ENCODE measurements around the gene INPP5A. TPM values are rescaled to one million over a fixed set of nuclear protein-coding genes. Genes with fewer than 3 reads are reported as not detected.
"Not testable (repeated sequence)": the region's sequence is repeated elsewhere in the genome, so short reads cannot be mapped to it uniquely, and the experiment has no call there.

INPP5A gene
- total RNA-seq, 2 donors from 2014 or later = 11.0 to 14.9 TPM

DNA sequence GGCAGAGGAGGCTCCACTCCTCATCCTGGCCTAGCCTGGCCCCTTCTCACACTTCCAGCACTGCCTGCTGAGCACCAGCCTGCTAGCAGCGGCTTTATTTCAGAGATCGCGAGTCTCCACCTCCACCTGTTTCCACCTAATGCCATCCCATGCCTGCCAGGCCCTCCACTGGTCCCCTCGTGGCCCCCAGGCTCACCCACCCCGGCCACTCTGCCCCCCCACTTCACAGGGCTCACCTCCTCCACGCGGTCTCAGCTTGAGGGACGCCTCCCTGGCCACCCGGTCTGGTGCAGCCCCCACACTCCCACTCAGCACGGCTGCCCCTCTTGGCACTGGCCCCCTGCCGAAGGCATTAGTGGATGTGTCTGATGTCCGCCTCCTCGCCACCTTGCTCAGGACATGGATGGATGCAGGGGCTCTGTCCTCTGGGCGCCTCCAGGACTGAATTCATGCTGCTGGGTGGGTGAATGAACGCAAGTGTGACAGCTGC lies 252.1 kb downstream of the INPP5A start:
- DNase-seq (no peak), ATAC-seq (replicated peaks in 1 of 2) (no peak)
- Mint-ChIP-seq H3K36me3 (ENCODE audit: insufficient read depth in 2 of 2) (no peaks in the 10 kb centered on the region), H3K27ac (no peak overlapping the region), H3K27me3 (ENCODE audit: low read depth) (peaks cover 6% of the 10 kb centered on the region), H3K4me3 (peak overlapping the region in 1 of 2 donors; percentile 17), H3K9me3 (no peaks in the 10 kb centered on the region), H3K4me1 (ENCODE audit: low read depth) (no peaks in the 10 kb centered on the region)

DNA sequence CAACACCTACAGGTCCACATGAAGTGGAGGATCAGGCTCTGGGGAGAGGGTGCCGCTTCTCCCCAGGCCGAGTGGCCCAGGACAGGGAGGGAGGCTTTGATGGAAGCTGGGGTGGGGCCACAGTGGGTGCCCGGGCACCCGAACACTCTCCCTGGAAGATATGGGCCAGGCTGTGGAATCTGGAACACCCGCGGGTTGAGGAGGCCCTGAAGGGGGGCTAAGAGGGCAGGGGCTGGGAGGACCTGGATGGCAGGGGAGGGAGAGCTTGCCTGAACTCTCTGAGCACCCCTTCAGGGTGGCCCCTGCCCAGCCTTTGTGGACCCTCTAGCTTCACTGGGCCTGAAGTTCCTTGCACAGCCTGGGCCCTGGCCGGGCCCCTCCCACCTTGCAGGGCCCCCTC lies 252.9 kb downstream of the INPP5A start:
- no peaks in the 10 kb centered on the region for H3K36me3 Mint-ChIP-seq (ENCODE audit: insufficient read depth in 2 of 2)
- no peaks in the 10 kb centered on the region for H3K9me3 Mint-ChIP-seq
- peaks cover 6% of the 10 kb centered on the region for H3K27me3 Mint-ChIP-seq (ENCODE audit: low read depth)
- H3K4me1 Mint-ChIP-seq (ENCODE audit: low read depth) = no peaks in the 10 kb centered on the region
- DNase-seq (no peak), ATAC-seq (replicated peaks in 1 of 2) (no peak)
- no peak overlapping the region for H3K4me3 Mint-ChIP-seq
- no peak overlapping the region for H3K27ac Mint-ChIP-seq

DNA sequence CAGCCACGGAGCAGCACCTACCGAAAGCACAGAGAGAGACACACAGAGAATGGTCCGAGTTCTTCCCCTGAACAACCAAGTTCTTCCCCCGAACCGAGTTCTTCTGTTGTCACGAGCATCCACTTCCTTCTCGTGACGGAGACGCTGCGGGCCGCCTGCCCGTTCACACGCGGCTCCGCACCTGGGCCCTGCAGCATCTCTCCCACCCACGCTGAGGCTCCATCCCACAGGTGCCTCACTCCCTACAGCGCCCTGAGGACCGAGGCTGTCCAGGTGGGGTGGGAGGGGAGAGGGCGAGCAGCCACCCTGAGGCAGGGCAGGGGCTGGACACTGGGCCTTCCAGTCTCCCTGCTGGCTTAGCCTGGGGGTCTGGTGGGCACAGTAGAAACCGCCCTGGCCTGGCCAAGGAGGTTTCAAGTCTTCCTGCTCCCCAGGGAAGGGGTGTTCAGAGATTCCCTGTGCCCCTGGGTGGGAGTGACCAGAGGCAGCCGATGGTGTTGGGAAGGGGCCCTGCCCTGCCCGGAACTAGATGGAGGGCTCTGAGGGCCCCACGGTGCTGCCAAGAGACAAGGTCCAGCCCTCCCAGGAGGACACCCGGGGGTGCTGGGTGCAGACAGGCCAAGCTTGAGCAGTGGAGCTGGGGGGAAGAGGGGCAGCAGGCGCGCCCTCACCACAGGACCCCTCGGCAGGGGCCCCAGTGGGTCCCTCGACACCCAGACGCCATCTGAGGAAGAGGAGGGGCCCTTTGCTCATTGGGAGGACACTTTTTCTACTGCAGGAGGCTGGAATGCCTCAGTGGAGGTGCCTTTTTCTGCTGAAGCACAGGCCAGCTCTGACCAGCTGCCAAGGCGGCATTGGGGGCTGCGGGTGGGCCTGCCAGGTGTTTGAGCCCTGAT lies 253.6 kb downstream of the INPP5A start:
- no peaks in the 10 kb centered on the region for H3K4me1 Mint-ChIP-seq (ENCODE audit: low read depth)
- H3K36me3 Mint-ChIP-seq (ENCODE audit: insufficient read depth in 2 of 2) = no peaks in the 10 kb centered on the region
- H3K27me3 Mint-ChIP-seq (ENCODE audit: low read depth) = peaks cover 6% of the 10 kb centered on the region
- H3K27ac Mint-ChIP-seq = no peak overlapping the region
- DNase-seq (no peak), ATAC-seq (replicated peaks in 1 of 2) (no peak)
- no peaks in the 10 kb centered on the region for H3K9me3 Mint-ChIP-seq
- H3K4me3 Mint-ChIP-seq = no peak overlapping the region

DNA sequence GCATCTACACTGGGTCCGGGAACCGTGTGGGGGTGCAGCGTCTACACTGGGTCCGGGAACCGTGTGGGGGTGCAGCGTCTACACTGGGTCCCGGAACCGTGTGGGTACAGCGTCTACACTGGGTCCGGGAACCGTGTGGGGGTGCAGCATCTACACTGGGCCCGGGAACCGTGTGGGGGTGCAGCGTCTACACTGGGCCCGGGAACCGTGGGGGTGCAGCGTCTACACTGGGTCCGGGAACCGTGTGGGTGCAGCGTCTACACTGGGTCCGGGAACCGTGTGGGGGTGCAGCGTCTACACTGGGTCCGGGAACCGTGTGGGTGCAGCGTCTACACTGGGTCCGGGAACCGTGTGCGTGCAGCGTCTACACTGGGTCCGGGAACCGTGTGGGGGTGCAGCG lies 254.5 kb downstream of the INPP5A start:
- H3K9me3 Mint-ChIP-seq; H3K4me1 Mint-ChIP-seq (ENCODE audit: low read depth); H3K4me3 Mint-ChIP-seq; ATAC-seq (replicated peaks in 1 of 2); H3K36me3 Mint-ChIP-seq (ENCODE audit: insufficient read depth in 2 of 2); DNase-seq; H3K27ac Mint-ChIP-seq; H3K27me3 Mint-ChIP-seq (ENCODE audit: low read depth): not testable (repeated sequence)

DNA sequence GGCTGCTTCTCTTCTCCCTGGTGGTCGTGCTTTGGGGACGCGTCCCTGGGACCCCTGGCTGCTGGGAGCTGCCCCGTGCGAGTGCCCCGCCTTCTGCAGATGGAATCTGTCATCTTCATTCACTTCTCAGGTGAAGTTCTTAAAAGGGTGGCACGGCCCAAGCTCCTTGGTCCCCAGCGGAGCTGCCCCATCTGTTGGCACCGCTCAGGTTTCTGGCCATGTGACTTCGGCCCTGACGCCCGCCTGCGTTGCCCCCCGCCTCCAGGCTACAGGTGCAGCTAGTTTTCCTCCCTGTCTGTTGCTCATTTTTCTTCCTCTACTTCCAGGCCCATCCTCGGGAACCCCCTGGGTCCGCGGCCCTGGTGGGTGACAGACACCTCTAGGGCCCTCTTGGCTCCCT lies 255.2 kb downstream of the INPP5A start:
- Mint-ChIP-seq H3K9me3 (no peaks in the 10 kb centered on the region), H3K36me3 (ENCODE audit: insufficient read depth in 2 of 2) (no peaks in the 10 kb centered on the region), H3K27me3 (ENCODE audit: low read depth) (peaks cover 6% of the 10 kb centered on the region), H3K4me3 (no peak overlapping the region), H3K4me1 (ENCODE audit: low read depth) (no peaks in the 10 kb centered on the region), H3K27ac (no peak overlapping the region)
- no peak for DNase-seq
- ATAC-seq (replicated peaks in 1 of 2) = no peak

DNA sequence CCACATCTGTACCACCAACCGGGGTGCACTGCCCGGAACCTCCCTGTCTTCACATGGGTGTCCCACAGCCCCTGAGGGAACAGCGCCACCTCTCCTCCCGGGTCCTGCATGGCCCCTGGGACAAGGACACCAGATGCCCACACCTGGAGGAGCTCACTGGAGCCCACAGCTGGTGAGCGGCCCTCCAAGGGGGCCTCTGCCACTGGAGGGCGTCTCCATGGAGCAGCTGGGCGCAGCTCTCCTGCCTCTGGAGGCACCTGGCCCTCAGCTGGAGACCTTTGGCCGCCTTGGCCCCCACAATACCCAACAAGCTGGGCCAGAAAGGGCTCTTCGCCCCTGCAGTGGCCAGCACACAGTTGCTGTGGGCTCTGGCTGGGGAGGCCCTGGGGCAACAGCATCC lies 255.6 kb downstream of the INPP5A start:
- H3K27ac Mint-ChIP-seq = no peak overlapping the region
- H3K9me3 Mint-ChIP-seq = no peaks in the 10 kb centered on the region
- H3K4me1 Mint-ChIP-seq (ENCODE audit: low read depth) = no peaks in the 10 kb centered on the region
- peaks cover 6% of the 10 kb centered on the region for H3K27me3 Mint-ChIP-seq (ENCODE audit: low read depth)
- DNase-seq (no peak), ATAC-seq (replicated peaks in 1 of 2) (no peak)
- no peaks in the 10 kb centered on the region for H3K36me3 Mint-ChIP-seq (ENCODE audit: insufficient read depth in 2 of 2)
- H3K4me3 Mint-ChIP-seq = no peak overlapping the region

DNA sequence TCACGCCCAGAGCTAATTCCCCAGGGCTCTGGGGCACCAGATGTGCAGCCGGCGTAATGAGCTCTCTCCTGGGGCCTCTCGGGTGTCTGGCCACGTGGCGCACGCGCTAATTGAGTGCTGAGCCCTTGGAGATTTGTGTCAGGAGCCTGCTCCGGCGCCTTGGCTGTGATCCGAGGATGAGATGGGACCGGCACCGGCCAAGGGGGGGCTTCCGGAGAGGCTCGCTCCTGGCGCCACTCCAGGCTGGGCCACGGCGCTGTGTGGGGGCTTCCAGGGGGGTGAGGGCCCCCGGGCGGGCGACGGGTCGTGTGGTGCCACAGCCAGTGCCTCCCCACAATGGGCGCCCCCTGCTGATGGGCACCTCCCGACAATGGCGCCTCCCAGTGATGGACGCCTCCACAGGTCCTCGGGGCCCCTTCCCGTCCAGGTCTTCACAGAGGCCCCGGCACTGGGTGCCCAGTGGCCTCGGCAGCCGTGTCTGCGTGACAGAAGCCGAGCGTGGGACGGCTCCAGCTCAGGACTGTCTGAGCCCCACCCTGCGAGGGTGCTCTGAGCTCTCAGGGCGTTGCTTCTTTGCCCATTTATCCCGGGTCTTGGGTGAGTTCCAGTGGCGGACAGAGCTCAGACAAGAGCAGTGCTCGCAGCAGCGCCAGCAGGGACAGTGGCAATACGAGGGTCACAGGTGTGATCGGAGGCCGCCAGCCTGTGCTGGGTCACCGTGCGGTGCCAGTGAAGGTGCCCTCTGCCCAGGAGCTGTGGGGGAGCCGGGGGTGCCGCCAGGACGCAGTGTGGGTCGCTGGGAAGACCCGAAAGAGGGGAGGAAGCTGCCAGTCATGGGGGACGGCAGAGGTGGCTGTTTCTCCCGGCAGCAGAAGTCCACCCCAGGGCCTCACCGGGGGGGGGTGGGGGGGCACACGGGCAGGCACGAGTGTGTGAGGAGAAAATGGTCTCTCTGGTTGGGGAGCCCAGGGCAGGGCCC lies 256.6 kb downstream of the INPP5A start:
- H3K27me3 Mint-ChIP-seq (ENCODE audit: low read depth) = peaks cover 6% of the 10 kb centered on the region
- DNase-seq = no peak
- H3K36me3 Mint-ChIP-seq (ENCODE audit: insufficient read depth in 2 of 2) = no peaks in the 10 kb centered on the region

DNA sequence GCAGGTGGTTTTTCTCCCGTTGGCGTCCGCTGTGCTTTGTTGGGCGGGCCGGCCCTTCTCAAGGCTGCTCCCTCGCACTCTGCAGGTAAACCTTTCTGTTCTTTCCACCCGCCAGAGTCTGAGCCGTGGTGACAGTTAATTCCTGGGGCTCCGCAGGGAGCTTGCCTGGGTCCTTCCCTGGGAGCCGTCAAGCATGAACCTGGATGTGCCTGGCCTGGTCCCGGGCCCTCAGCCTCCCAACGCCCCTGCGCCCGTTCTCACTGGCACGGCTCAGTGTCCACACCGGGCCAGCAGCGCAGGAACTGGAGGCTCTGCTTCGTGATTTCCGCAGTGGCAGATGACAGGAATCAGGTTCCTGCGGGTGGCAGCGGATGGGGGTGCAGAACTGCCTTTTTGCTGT lies 259.3 kb downstream of the INPP5A start:
- ATAC-seq (replicated peaks in 1 of 2) (no peak), DNase-seq (no peak)
- H3K36me3 Mint-ChIP-seq (ENCODE audit: insufficient read depth in 2 of 2) = no peaks in the 10 kb centered on the region
- no peaks in the 10 kb centered on the region for H3K27me3 Mint-ChIP-seq (ENCODE audit: low read depth)
- H3K27ac Mint-ChIP-seq = no peak overlapping the region
- H3K9me3 Mint-ChIP-seq = no peaks in the 10 kb centered on the region
- H3K4me1 Mint-ChIP-seq (ENCODE audit: low read depth) = no peaks in the 10 kb centered on the region
- no peak overlapping the region for H3K4me3 Mint-ChIP-seq

More for the DNA sequence above, 256.6 kb downstream of the INPP5A start:
- Mint-ChIP-seq H3K4me3 (no peak overlapping the region), H3K9me3 (no peaks in the 10 kb centered on the region), H3K4me1 (ENCODE audit: low read depth) (no peaks in the 10 kb centered on the region), H3K27ac (no peak overlapping the region)
- no peak for ATAC-seq (replicated peaks in 1 of 2)

DNA sequence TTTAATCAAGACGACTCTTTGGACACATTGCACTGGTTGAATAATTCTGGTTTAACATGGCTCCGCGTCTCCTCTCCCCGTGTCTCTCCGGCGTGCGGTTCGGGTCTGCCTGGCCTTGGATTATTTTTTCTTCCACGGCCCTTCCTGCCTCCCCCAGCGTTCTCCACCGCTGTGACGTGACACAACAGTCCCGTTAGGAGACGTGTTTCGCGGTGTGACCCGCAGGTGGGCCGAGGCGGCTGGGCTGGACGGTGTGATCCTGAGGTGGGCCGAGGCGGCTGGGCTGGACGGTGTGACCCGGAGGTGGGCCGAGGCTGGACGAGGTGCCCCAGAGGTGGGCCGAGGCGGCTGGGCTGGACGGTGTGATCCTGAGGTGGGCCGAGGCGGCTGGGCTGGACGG lies 260.4 kb downstream of the INPP5A start:
- H3K27me3 Mint-ChIP-seq (ENCODE audit: low read depth); H3K9me3 Mint-ChIP-seq; H3K4me1 Mint-ChIP-seq (ENCODE audit: low read depth); H3K36me3 Mint-ChIP-seq (ENCODE audit: insufficient read depth in 2 of 2); H3K4me3 Mint-ChIP-seq; DNase-seq; ATAC-seq (replicated peaks in 1 of 2); H3K27ac Mint-ChIP-seq: not testable (repeated sequence)

DNA sequence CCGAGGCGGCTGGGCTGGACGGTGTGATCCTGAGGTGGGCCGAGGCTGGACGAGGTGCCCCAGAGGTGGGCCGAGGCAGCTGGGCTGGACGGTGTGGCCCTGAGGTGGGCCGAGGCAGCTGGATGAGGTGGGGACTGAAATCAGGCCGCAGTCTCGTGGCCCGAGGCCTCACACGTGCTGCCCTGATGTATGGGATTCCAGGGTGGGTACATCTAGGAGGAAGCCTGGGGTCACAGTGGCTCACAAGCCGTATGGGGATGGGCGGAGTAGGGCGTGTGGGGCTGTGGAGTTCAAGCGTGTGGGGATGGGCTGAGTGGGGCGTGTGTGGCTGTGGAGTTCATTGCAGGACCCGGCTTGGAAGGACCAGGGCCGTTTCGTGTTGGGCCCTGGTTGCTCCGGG lies 260.8 kb downstream of the INPP5A start:
- no peaks in the 10 kb centered on the region for H3K4me1 Mint-ChIP-seq (ENCODE audit: low read depth)
- no peak overlapping the region for H3K27ac Mint-ChIP-seq
- no peaks in the 10 kb centered on the region for H3K36me3 Mint-ChIP-seq (ENCODE audit: insufficient read depth in 2 of 2)
- ATAC-seq (replicated peaks in 1 of 2) (no peak), DNase-seq (no peak)
- no peak overlapping the region for H3K4me3 Mint-ChIP-seq
- no peaks in the 10 kb centered on the region for H3K9me3 Mint-ChIP-seq
- no peaks in the 10 kb centered on the region for H3K27me3 Mint-ChIP-seq (ENCODE audit: low read depth)

DNA sequence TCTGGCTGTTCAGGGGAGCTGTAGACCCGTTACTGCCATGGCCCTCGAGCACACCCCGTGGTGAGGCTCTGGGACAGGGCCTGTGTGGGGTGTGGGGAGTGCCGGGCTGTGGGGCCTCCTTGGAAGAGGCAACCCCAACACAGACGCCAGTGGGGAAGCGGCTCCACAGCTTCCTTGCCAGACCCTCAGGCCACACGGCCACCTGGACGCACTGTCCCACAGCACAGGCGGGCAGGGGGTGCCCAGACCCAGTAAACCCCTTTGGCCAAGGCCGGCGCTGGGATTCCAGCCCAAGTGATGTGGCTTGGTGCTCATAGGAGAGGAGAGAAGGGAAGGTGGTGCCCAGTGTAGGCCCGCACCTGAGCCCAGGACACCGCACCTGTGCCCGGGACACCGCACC lies 261.3 kb downstream of the INPP5A start:
- no peak overlapping the region for H3K27ac Mint-ChIP-seq
- no peaks in the 10 kb centered on the region for H3K4me1 Mint-ChIP-seq (ENCODE audit: low read depth)
- H3K4me3 Mint-ChIP-seq = no peak overlapping the region
- no peaks in the 10 kb centered on the region for H3K36me3 Mint-ChIP-seq (ENCODE audit: insufficient read depth in 2 of 2)
- H3K9me3 Mint-ChIP-seq = no peaks in the 10 kb centered on the region
- no peaks in the 10 kb centered on the region for H3K27me3 Mint-ChIP-seq (ENCODE audit: low read depth)
- ATAC-seq (replicated peaks in 1 of 2) (no peak), DNase-seq (no peak)

DNA sequence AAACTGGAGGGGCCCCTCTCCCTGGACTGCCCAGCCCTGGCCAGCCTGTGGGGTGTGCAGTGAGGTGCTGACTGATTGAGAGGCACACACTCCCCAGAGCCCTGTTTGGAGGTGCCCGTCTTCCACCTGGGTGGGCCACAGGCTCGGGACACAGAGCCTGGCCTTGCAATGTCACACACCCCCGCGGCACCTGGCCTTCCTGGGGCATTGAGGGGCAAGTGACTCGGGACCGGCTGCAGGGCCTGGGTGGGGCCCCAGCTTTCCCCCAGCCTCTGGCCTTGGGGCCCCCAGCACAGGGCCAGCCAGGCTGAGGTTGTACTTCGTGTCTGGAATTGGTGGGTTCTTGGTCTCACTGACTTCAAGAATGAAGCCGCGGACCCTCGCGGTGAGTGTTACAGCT lies 262.3 kb downstream of the INPP5A start:
- no peak for ATAC-seq (replicated peaks in 1 of 2)
- DNase-seq = no peak

DNA sequence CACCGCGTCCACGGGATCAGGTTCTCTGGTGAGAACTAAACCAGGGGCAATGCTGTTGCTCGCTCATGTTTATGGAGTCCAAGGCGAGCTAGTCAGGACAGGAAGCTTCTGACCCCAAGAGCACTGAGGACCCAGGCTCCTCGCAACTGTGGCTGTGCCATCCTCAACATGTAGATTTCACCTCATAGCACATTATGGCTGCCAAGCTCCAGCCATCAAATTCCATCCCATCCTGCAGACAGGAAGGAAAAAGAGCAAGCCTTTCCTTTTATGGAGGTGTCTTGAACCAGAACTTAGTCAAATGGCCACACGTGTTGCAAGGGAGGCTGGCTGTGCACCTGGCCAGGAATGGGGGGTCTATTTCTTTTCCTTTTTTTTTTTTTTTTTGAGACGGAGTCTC lies 264.5 kb downstream of the INPP5A start:
- no peaks in the 10 kb centered on the region for H3K9me3 Mint-ChIP-seq
- H3K4me3 Mint-ChIP-seq = no peak overlapping the region

More for the DNA sequence above, 262.3 kb downstream of the INPP5A start:
- Mint-ChIP-seq H3K4me3 (no peak overlapping the region), H3K27ac (no peak overlapping the region), H3K36me3 (ENCODE audit: insufficient read depth in 2 of 2) (no peaks in the 10 kb centered on the region), H3K27me3 (ENCODE audit: low read depth) (no peaks in the 10 kb centered on the region), H3K9me3 (no peaks in the 10 kb centered on the region), H3K4me1 (ENCODE audit: low read depth) (no peaks in the 10 kb centered on the region)

More for the DNA sequence above, 264.5 kb downstream of the INPP5A start:
- no peak overlapping the region for H3K27ac Mint-ChIP-seq
- H3K4me1 Mint-ChIP-seq (ENCODE audit: low read depth) = no peaks in the 10 kb centered on the region
- H3K27me3 Mint-ChIP-seq (ENCODE audit: low read depth) = no peaks in the 10 kb centered on the region
- H3K36me3 Mint-ChIP-seq (ENCODE audit: insufficient read depth in 2 of 2) = no peaks in the 10 kb centered on the region
- no peak for DNase-seq
- ATAC-seq (replicated peaks in 1 of 2) = no peak
